Activated T-cell treated with anti-CD3 and anti-CD28 coated beads for 1 hour (primary cell): ENCODE results near the gene DOCK4.

Source experiments
- DNase-seq: peaks from one replicate; pipeline ENCODE4 v3.0.0-alpha.2; 2020; ENCODE audit warnings: low read depth

The DOCK4 gene

DNA sequence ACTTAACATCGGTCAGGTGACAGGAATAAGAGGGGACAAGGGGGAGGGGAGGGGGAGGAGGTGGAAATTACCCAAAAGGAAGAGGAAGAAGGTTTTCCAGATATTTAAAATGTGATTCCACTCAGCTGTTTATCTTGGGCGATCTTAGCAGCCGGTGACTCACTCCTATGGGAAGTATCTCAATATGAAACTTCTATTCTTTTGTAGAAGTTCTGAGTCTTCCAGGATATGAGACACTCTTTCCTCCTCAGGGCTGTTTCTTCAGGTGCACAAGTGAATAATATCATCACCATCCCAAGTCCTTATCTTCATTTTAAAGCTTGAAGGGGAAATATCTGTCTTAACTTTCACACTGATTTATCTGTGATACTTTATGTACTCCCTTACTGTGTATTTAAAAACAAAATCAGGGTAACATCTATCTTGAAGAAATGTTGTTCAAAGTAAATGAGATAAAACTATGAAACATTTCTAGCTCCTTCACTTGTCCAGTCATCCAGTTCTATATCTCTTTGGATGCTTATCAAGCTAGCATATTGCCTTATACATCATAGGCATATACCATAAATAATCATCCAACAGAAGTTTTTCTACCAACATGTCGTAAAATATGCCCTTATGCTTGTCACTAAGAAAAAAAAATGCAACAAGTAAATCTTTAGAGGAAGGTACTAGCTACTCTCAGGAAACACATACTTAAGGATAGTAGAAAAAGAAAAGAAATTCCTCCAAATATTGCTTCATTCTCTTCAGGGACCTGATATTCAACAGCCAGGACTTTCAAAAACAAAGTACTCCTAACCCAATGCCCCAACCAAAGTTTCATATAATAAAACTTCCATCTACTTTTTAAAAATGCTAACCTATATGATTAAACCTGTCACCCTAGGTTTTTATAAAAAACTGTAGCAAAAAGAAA is 13.7 kb downstream of the DOCK4 start:
- no peak for DNase-seq

DNA sequence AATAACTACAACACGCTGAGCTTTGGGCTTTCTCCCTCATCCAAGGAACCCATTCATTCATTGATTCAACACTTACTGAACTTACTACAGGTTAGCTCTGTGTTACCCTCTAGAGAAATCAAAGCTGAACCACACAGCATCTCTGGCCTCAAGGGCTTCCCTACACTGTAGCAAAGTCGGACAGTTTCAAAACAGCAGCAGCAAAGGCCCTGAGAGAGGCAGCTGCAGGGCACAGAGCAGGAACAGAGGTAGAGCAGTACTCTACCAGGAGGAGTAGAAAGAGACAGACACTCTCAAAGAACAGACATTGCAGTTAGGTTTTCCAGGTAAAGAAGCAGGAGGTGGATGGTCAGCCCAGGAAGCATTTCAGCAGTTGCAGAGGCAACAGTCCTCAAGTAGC is 16.1 kb downstream of the DOCK4 start:
- no peak for DNase-seq

DNA sequence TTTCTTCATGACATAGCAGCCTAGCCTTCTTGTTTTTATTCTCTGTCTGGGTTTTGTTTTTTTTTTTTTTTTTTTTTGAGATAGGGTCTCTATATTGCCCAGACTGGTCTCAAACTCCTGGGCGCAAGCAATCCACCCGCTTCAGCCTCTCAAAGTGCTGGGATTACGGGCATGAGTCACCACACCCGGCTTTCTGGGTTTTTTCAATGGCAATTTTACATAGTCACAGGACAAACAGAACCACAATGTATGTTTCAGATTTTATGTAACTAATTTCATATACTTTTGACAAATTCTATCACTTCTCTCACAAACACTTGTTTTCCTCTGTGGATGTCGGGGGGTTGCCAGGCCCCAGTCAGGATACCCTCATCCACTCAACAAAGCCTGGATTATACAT is 16.5 kb downstream of the DOCK4 start:
- DNase-seq, result no peak

DNA sequence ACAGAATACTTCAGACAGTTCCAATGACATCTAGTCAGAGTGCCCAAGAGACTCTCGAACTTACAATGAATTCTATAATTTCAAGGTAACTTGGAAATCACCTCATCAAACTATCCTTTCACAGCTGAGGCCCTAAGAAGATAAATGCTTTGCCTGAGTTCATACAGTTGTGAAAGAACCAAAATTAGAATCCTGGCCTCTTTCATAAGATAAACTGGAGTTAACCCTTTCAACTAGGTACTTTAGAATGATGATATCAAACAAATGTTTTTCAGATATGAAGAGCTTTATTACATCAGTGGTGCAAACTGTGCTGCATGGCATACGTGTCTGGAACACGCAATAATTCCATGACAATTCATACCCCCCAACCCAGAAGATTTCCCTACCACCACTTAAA is 17.9 kb downstream of the DOCK4 start:
- no peak for DNase-seq

DNA sequence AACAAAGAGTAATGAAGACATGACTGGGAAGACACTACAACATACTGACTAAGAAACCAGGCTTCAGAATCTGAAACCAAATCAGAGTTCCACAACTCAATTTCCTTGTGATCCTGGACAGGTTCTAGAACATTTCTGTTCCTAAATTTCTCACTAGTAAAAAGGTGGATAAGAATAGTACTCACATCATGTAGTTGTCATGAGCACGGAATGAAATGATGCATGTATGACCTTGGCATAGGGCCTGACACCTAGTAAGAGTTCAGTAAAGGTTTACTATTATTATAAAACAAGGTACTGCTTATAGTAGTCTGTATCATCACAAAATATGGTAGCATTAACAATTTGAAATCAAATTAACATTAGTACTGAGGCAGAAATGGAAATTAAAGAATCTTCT is 19.9 kb downstream of the DOCK4 start:
- DNase-seq, result no peak

DNA sequence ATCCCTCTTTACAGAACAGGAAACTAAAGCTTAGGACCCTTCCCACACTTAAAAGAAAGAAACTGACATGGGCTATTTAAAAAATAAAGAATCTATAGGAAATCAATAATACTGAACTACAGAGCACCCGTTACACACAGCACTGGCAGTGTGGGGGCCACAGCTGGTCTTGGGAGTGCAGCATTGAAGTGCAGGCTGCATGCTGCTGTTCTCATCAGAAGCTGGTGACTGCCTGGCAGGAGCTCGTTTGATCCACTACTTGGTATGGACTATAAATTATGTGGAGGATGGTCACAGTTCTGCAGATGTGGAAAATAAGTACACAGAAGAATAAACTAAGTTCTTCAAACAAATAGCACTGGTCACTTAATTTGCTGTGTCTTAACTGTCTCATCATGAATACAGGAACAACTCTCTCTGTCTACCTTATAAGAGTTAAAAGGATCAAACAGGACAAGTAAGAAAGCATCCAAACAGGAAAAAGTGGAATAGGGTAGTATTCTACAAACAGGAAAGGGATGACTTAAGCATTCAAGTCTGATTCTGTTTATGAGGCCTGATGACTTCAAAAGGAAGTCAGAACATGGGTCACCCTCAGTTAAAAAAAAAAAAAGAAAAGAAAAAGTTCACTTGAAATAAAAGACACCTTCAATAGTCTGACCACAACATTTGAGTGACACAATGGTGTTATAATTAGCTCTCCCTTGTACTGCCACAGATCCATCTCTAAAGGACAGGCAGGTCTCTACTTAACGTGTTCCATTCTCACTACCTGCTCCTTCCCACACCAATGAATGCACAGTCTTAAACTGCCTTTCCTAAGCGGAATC is 21.0 kb downstream of the DOCK4 start:
- no peak for DNase-seq

DNA sequence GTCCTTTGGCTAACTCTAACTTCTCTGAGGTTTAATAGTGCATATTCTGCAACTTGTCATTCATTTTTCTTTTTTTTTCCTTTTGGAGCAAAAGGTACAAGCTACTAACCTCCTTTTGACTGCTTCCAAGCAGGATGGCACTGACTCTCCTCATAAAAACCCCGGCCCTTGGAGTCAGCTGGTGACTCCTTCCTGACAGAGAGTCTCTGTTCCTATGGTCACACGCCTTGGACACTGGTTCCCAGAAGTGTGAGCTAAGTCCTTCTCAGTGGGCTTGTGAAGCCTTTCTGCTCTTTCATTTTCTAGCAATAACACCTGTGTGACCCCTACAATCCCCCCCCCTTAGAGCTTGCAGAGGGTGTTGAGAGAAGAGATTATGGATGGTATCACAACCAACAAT is 21.7 kb downstream of the DOCK4 start:
- no peak for DNase-seq

DNA sequence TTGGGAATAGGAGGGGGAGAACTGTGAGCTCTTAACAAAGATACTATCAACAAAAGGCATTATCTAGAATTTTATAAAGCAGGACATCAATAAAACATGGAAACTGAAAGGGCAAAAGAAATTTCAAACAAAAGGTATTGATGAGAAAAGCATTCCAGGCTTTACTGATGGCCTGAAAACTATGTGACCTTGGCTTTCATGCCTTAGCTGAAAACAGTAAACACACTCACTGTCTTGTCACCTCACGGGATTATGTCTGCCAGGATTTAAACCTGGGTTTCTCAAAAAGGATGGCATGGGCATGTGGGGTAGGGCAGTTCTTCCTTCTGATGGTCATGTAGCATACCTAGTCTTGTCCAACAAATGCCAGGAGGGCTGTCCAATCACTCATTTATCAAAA is 22.9 kb downstream of the DOCK4 start:
- no peak for DNase-seq

DNA sequence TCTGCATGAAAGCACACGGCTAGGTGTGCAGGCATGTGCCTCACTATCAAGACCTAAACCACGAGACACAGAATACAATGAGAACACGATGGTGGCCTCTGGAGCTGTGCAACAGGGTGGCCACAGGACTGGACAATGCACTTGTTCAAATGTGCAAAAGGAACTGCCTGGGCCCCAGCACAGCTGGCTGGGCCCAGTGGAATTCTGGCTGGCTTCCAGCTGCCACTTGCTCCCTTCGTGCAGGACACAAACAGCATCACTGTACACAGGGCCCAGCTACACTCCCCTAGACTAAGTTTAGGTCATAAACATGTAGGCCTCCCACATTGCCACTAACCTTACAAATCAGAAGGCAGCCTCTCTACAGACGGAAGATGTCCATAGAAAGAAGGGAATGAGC is 23.4 kb downstream of the DOCK4 start:
- no peak for DNase-seq

DNA sequence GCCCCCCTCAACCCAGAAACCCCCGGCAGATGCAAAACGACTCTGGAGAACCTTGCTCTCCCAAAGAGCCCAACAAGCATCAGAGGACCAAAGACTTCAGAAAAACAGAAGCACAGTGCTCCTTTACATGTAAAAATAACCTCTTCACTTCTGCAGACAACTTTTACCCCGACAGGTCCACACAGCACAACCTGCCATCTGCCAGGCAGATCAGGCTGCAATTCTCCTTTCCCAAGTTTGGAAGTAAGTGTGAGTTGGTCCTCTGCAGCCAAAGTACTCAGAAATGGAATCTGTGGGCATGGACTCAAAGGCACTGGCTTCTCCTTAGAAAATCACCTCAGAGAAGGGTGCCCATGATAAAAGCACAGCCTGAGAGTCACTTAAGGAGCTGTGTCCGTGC is 26.0 kb downstream of the DOCK4 start:
- DNase-seq, result no peak

DNA sequence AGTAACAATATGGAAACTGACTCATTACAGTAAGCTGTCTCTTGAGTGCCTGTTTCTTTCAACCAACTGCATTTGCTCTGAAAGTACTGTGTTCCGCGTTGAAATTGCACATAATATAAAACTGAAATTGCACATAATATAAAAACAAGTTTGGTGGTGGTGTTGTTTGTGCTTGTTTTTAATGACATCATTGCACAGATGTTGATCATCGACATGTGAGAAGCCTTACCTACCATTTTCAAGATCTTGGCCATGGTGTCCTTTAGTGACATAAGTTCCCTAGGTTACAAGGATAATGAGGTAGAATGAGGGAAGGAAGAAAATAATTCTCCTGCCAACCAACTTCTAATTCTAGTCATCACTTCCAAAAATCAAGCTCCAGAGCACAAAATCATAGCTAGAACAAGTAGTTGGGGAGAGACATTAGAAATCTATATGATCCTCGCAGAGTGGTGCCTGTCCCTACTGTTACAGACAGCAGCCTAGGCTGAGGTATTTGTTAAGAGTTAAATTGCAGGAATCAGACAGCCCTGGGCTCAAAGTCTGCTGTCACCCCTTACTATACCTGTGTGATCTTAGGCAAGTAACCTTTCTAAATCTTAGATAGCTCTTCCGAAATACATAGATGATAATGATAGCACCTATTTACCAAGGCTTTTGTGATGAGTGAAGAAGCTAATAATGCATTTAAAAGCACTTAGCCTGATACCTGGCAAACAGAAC is 29.3 kb downstream of the DOCK4 start:
- no peak for DNase-seq

DNA sequence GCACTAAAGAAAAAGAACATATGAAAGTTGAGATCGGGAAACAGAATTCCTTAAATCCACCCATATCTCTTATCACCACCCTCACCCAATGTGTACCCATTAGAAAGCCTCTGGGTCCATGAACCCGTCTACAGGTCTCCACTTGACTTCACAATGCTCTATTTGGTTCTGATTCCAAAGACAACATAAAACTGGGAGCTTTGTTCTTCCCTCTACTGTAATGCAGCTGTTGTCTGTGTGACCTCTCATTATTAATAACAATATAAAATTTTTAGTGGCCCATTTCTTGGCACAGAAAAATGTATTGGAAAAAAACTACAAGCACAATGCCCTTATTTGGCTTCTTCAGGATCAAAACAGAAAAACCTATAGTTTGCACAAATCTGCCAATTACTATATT is 30.0 kb downstream of the DOCK4 start:
- no peak for DNase-seq

DNA sequence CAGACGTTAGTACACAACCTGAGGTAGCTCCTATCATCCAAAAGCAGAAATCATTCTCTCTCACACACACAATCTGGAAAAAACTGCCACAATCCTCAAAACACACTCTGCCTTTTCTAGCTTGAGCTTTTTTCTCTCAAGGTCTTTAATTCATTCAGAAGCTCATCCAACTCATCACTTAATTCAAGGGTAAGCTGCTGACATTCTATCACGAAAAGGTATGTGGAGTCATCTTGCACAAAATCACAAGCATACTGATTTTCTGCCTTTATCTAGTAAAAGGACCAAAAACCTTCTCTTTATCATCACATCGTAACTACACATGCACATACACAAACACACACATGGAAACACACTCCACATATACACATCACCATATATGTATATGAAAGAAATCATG is 32.0 kb downstream of the DOCK4 start:
- DNase-seq, result no peak

DNA sequence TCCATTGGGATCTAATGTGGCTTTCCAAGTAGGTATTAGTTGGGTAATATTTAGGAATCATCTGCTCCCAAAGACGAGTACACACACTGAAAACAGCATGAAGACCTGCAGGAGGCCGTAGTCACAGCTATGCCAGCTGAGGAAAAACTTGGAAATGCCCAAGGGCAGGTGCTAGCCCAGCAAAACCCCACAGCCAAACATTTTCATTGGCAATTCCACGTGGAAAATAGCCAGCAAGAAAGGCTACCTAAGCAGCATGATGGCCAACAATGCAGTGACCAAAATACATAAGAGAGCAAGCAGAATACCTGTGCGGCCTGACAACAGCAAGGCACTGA is 32.7 kb downstream of the DOCK4 start:
- no peak for DNase-seq

DNA sequence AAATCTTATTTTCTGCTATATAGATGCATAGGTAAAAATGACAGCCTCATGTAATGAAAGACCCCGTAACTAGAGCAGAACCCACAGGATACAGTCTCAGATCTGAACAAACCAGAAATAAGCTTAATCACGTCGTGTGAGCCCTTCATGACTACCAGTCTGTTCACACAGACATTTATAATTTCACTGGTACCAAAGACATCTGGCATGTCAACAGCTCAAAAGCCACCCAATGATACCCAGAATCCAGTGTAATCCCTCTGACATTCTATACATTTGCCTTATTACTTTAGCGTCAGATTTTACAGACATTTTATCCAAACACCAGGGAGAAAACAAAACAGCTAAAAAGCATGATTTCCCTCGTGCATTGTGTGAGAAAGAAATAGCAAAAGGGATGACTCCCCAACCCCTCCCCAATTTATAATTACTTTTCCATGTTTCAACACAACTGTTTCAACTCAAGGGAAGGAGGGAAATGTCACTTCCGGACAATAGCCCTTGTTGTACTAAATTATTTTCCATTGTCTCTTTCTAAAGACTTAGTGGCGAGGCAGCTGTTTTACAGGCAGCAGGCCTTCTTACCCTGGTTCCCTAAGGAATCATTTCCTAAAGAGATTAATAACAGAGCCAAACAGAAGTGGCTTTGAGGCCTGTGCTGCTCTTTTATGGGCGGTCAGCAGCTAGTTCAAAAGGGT is 33.2 kb downstream of the DOCK4 start:
- no peak for DNase-seq

DNA sequence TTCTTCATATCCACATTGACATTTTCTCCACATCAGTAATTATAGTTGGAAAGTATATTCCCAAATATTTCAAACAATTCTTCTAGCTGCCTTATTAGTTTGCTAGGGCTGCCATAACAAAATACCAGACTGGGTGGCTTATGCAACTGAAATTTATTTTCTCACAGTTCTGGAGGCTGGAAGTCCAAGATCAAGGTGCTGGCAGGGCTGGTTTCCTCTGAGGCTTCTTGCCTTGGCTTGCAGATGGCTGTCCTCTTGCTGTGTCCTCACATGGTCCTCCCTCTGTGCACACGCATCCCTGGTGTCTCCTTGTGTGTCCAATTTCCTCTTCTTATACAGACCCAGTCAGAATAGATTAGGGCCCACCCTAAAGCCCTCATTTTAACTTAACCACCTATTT is 34.5 kb downstream of the DOCK4 start:
- DNase-seq, result no peak

DNA sequence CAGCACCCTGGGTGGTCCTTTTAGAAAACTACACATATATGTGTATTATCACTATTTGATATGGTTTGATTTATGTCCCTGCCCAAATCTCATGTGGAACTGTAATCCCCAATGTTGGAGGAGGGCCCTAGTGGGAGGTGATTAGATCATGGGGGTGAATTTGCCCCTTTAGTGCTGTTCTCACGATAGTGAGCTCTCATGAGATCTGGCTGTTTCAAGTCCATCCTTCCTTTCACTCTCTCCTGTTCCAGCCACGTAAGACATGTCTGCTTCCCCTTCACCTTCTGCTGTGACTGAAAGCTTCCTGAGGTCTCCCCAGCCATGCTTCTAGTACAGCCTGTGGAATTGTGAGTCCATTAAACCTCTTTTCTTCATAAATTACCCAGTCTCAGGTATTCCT is 37.3 kb downstream of the DOCK4 start:
- DNase-seq, result no peak

DNA sequence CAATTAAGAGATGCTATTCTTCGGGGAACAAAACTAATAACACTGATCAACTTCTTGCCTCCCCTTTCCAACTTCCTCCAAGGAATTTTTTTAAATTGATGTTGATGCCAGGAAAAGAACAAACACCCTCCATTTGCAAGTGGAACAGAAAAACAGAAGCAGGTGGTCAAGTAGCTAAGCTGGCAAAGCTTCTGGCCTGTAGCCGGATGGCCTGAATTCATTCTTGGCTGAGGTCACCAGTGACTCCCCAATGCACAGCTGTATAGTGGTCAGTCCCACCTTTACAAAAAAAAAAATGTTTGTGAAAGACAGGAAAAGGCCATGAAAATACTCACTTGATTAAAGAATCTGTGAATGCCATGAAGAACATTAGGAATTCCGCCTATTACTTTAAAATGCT is 39.1 kb downstream of the DOCK4 start:
- no peak for DNase-seq

DNA sequence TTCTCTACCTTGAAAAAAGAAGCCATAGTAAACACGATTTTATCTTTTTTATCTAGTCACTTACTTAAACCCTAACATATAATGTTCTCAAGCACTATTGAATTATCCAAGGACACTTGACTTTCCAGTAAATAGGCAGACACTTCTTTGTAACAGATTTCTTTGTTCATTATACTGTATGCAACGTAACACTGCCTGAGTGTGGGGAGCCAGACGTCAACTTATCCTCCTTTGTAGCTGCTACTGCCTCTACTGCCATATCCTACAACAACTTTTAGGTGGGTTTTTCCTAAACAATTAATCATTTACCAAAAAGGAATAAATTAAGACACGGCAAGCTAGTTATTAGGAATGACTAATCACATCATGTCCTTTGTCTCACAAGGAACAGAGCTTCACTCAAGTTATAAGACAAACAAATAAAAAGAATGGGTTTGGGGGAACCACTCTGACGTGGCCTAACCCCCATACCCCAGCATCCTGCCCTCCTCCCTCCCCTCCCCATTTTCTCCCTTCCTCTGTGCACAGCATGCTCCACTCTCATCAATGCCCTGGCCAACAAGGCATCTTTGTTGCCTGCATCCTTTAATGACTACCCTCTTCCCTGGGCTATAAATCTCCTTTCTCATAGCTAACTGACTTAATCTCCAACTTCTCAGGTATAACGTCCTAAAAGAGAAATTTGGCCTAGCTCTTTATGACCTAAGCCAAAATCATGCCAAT is 43.3 kb downstream of the DOCK4 start:
- DNase-seq, result no peak

DNA sequence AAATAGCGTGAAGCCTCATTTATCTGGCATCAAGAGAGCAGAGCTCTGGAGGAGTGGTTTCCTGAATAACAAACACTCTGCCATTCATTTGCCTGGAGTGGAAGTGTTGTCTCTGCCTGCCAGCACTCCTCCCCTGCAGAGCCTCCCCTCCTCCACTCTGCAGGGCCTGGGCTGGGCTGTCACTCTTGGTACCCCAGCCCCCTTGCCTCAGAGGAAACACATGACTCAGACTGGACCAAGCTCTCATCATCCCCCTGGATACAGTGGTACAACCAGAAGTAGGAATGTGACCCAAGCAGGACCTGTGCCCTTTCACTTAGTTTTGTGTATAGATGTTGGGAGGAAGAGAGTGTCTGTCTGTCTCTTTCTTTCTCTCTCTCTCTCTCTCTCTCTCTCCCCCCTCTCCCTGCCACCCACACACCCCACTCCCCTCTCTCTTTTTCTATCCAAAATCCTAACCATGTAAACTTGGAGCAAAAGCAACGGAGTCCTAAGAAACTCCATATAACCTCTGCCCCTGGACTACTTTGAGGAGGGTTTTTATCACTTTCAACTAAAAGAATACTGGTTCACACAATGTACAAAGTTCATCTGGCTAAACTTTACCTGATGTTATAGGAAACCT is 43.9 kb downstream of the DOCK4 start:
- no peak for DNase-seq
